HepG2 (cell line): Measurements from ENCODE around the gene LAMA5.

Source experiments
- BHLHE40 ChIP-seq: IDR thresholded peaks from 2 replicates; pipeline ENCODE4 v1.6.1; 2011; ENCODE audit warnings: low read length, improper control_type of control experiment
- CBFB ChIP-seq: sonication (generic); formaldehyde crosslinking; IDR thresholded peaks from 2 replicates; pipeline ENCODE4 v1.4.0; 2020; ENCODE audit warnings: missing genetic modification reagents
- CTCF ChIP-seq: sonication (generic); formaldehyde crosslinking; IDR thresholded peaks from 2 replicates; pipeline ENCODE4 v1.5.0; 2020; ENCODE audit warnings: mild to moderate bottlenecking, missing genetic modification reagents, moderate library complexity
- POLR2A ChIP-seq, 2 experiments: IDR thresholded peaks; 2 replicates each; pipeline ENCODE4 v1.6.1; 2011; ENCODE audit warnings: low read depth in 2 of 2, low read length in 2 of 2, mild to moderate bottlenecking in 1 of 2, moderate library complexity in 1 of 2; ENCODE audit not compliant: insufficient read depth in 1 of 2
- TMF1 ChIP-seq: sonication (generic); formaldehyde crosslinking; IDR thresholded peaks from 2 replicates; pipeline ENCODE4 v1.8.1; 2022; ENCODE audit warnings: low read depth, missing genetic modification reagents
- ZC3H13 ChIP-seq: sonication (generic); formaldehyde crosslinking; IDR thresholded peaks from 2 replicates; pipeline ENCODE4 v1.8.1; 2023; ENCODE audit warnings: mild to moderate bottlenecking, missing genetic modification reagents, moderate library complexity
- ZNF121 ChIP-seq: sonication (generic); formaldehyde crosslinking; IDR thresholded peaks from 2 replicates; pipeline ENCODE4 v1.5.0; 2020; ENCODE audit warnings: mild to moderate bottlenecking, missing genetic modification reagents
- ZNF766 ChIP-seq: sonication (generic); formaldehyde crosslinking; IDR thresholded peaks from 2 replicates; pipeline ENCODE4 v1.5.0; 2020; ENCODE audit warnings: missing genetic modification reagents, borderline replicate concordance

GRCh38 chr20:62398120-62398821, 31.2 kb upstream of the LAMA5 start:
- TF ChIP-seq CBFB (CRISPR knock-in tag), result no peak
- TF ChIP-seq ZNF121, result no peak
- TF ChIP-seq TMF1 (CRISPR knock-in tag), result no peak
- TF ChIP-seq BHLHE40, result no peak
- no peak for TF ChIP-seq CTCF (CRISPR knock-in tag)
- TF ChIP-seq ZC3H13 (CRISPR knock-in tag), result no peak
- no peak for TF ChIP-seq POLR2A (IDR thresholded peaks at IDR 0.05; ENCODE audit: insufficient read depth in 1 of 2, low read depth in 2 of 2, low read length in 2 of 2)
- TF ChIP-seq ZNF766, result no peak
